Keratinocyte (primary cell): ENCODE data around the gene GIT2.
A peak's percentile ranks its signal among the peaks of the same experiment; 100 is the strongest.

ENCODE experiments used
- CTCF ChIP-seq, 3 experiments: IDR thresholded peaks in 1 of 3; conservative IDR thresholded peaks in 1 of 3; optimal IDR thresholded peaks in 1 of 3; 2 replicates in 2 of 3; 3 replicates in 1 of 3; pipeline versions ENCODE3 to v1.5.1; 2011; ENCODE audit warnings: low read length in 3 of 3, mild to moderate bottlenecking in 3 of 3, moderate library complexity in 2 of 3, control low read depth in 1 of 3, inconsistent platforms in 1 of 3; ENCODE audit not compliant: insufficient read depth in 2 of 3; ENCODE audit errors: extremely low read depth in 1 of 3
- EZH2 ChIP-seq: IDR thresholded peaks from one replicate; pipeline ENCODE4 v1.6.1; 2012; ENCODE audit warnings: inconsistent platforms, mild to moderate bottlenecking, low read length, moderate library complexity

DNA sequence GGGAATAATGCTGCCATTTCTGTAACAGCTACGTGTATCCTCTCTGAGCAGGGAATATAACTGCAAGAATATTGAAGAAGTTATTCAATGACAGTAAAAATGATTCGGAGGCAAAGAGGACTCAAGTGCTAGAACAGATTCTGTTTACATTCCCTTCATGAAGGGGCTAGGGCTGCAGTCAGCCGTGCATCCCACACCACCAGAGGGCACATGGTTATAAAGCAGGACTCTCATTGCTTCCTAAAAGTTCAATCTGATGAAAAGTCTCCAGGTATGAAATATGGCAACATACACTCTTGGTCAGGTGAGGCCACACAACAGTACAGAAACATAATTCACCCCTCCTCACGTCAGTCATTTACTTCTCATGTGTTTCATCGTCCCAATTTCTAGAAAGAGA, 62.1 kb downstream of the GIT2 start:
- TF ChIP-seq CTCF (optimal IDR thresholded peaks at IDR 0.05 in 1 of 3, IDR thresholded peaks at IDR 0.05 in 1 of 3, conservative IDR thresholded peaks at IDR 0.05 in 1 of 3; ENCODE audit: extremely low read depth in 1 of 3, insufficient read depth in 2 of 3, low read length in 3 of 3) (peak in 2 of 3 experiments; percentile 10 to 24), EZH2 (no peak)
